A673 (cell line): Measurements from ENCODE around the gene NAALADL2. TPM values are rescaled to one million over a fixed set of nuclear protein-coding genes. Genes with fewer than 3 reads are reported as not detected.

Source experiments
- BruUV-seq: library from RNA; stranded (reverse); fragments of 400-500 nt; replicated peaks from 2 replicates; lab custom pipeline; 2021; lab: Mats Ljungman, UMichigan
- CTCF ChIA-PET: fragments of 300-600 bp; sonication (Branson Sonifier 250); formaldehyde crosslinking; loops from one replicate; lab custom pipeline; 2022; ENCODE audit warnings: antibody characterized with exemption; lab: Charles Lee
- POLR2A ChIA-PET: fragments of 300-600 bp; sonication (Branson Sonifier 250); formaldehyde crosslinking; loops from one replicate; lab custom pipeline; 2022; ENCODE audit warnings: antibody characterized with exemption; ENCODE audit not compliant: low non-redundant PET; lab: Charles Lee
- DNase-seq: peaks from one replicate; pipeline ENCODE4 v3.0.0-alpha.2; 2015; ENCODE audit warnings: low spot score
- H3K27ac ChIP-seq: fragments of 200-600 bp; sonication (generic); 2 replicates; pipeline ENCODE4 v1.5.1; 2016; ENCODE audit warnings: mixed run types, low read depth, mild to moderate bottlenecking, mixed read lengths, antibody characterized with exemption, low read length; ENCODE audit not compliant: poor library complexity, severe bottlenecking
- H3K27me3 ChIP-seq: fragments of 200-600 bp; sonication (generic); replicated peaks from 2 replicates; pipeline ENCODE4 v1.6.1; 2017; ENCODE audit warnings: mixed run types, low read depth, mild to moderate bottlenecking, mixed read lengths, antibody characterized with exemption, low read length; ENCODE audit not compliant: insufficient read depth, poor library complexity
- H3K36me3 ChIP-seq: fragments of 200-600 bp; sonication (generic); 2 replicates; pipeline ENCODE4 v1.6.1; 2016; ENCODE audit warnings: mixed run types, mild to moderate bottlenecking, mixed read lengths, antibody characterized with exemption, low read length; ENCODE audit not compliant: insufficient read depth, poor library complexity, severe bottlenecking
- H3K4me1 ChIP-seq: fragments of 200-600 bp; sonication (generic); 2 replicates; pipeline ENCODE4 v1.6.1; 2017; ENCODE audit warnings: mixed run types, mild to moderate bottlenecking, mixed read lengths, antibody characterized with exemption, low read length; ENCODE audit not compliant: insufficient read depth, poor library complexity, severe bottlenecking
- H3K4me3 ChIP-seq: fragments of 200-600 bp; sonication (generic); 2 replicates; pipeline ENCODE4 v1.5.1; 2016; ENCODE audit warnings: low read depth, mixed run types, mild to moderate bottlenecking, mixed read lengths, low read length; ENCODE audit not compliant: poor library complexity, severe bottlenecking
- H3K9me3 ChIP-seq: fragments of 200-600 bp; sonication (generic); 2 replicates; pipeline ENCODE4 v1.6.1; 2016; ENCODE audit warnings: mixed run types, low read depth, mild to moderate bottlenecking, mixed read lengths, antibody characterized with exemption, low read length; ENCODE audit not compliant: poor library complexity, severe bottlenecking
- CTCF ChIP-seq: fragments of 300-800, 200-600 bp; sonication (generic); conservative IDR thresholded peaks from 2 replicates; pipeline ENCODE4 v1.5.1; 2017; ENCODE audit warnings: low read depth, mild to moderate bottlenecking, antibody characterized with exemption, low read length, moderate library complexity, mixed read lengths
- EZH2 ChIP-seq: fragments of 200-600 bp; sonication (generic); IDR thresholded peaks from 2 replicates; pipeline ENCODE4 v1.6.1; 2017; ENCODE audit warnings: borderline replicate concordance, low read depth, mild to moderate bottlenecking, mixed read lengths, antibody characterized with exemption, low read length; ENCODE audit not compliant: poor library complexity, severe bottlenecking
- intact Hi-C: fragments of 100-400 bp; cut with micrococcal nuclease; formaldehyde crosslinking; loops from one replicate; pipeline ENCODE4 v1.10.0; 2022; ENCODE audit not compliant: unreplicated experiment
- total RNA-seq: library from RNA; stranded (reverse); gene quantifications from 2 replicates; pipeline ENCODE4 v1.2.3, GENCODE V29; 2021

Gene NAALADL2
- total RNA-seq, 1 experiment from 2014 or later: 0.64 TPM

GRCh38 chr3:175489406-175489805 is 630.3 kb downstream of the NAALADL2 start:
- no peak overlapping the region for H3K27ac ChIP-seq
- H3K9me3 ChIP-seq: no peaks in the 10 kb centered on the region
- TF ChIP-seq CTCF: no peak
- no peak for TF ChIP-seq EZH2
- DNase-seq: no peak
- H3K4me1 ChIP-seq: no peaks in the 10 kb centered on the region
- ChIA-PET POLR2A (no interaction called here), CTCF (no interaction called here)
- BruUV-seq: no TSS peak
- no peaks in the 10 kb centered on the region for H3K27me3 ChIP-seq
- intact Hi-C loops: no loop called here
- no peak overlapping the region for H3K4me3 ChIP-seq
- H3K36me3 ChIP-seq: no peaks in the 10 kb centered on the region

- Histone ChIP-seq H3K27me3 (no peaks in the 10 kb centered on the region), H3K4me3 (no peak overlapping the region), H3K27ac (no peak overlapping the region), H3K4me1 (no peaks in the 10 kb centered on the region), H3K36me3 (no peaks in the 10 kb centered on the region), H3K9me3 (no peaks in the 10 kb centered on the region)
- BruUV-seq: no TSS peak
- DNase-seq: no peak
- no peak for TF ChIP-seq CTCF
- no peak for TF ChIP-seq EZH2
- ChIA-PET POLR2A (no interaction called here), CTCF (no interaction called here)
- intact Hi-C loops: no loop called here
Observed at GRCh38 chr3:175493301-175493700, 634.2 kb downstream of the NAALADL2 start.

GRCh38 chr3:175495331-175495730 is 636.2 kb downstream of the NAALADL2 start:
- Histone ChIP-seq H3K27me3 (no peaks in the 10 kb centered on the region), H3K36me3 (no peaks in the 10 kb centered on the region), H3K4me1 (no peaks in the 10 kb centered on the region), H3K27ac (no peak overlapping the region), H3K9me3 (no peaks in the 10 kb centered on the region), H3K4me3 (no peak overlapping the region)
- no peak for TF ChIP-seq CTCF
- no peak for TF ChIP-seq EZH2
- POLR2A ChIA-PET: no interaction called here
- intact Hi-C loops: no loop called here
- CTCF ChIA-PET: no interaction called here
- DNase-seq: no peak
- no TSS peak for BruUV-seq
